Measurements from ENCODE around the gene PECR.

The PECR gene

GRCh38 chr2:216104691-216105090 is 23.1 kb upstream of the PECR start:
- Histone ChIP-seq H3K79me2 (ENCODE audit: low read length) (peaks cover 6% of the 10 kb centered on the region), H3K9me3 (ENCODE audit: insufficient read depth, low read length) (no peaks in the 10 kb centered on the region), H3K4me1 (ENCODE audit: low read length) (peaks cover 4% of the 10 kb centered on the region), H3K9ac (ENCODE audit: low read length) (no peak overlapping the region), H3K4me3 (ENCODE audit: low read length) (no peak overlapping the region), H3K4me2 (ENCODE audit: low read length) (no peak overlapping the region), H3K36me3 (replicated peaks; ENCODE audit: low read depth, low read length) (no peaks in the 10 kb centered on the region), H2AFZ (ENCODE audit: low read depth, low read length) (no peak overlapping the region), H4K20me1 (ENCODE audit: insufficient read depth, low read length) (no peaks in the 10 kb centered on the region), H3K27ac (ENCODE audit: low read length) (no peak overlapping the region), H3K27me3 (ENCODE audit: low read depth, low read length) (no peaks in the 10 kb centered on the region)
- TF ChIP-seq EZH2phosphoT487 (IDR thresholded peaks at IDR 0.05; ENCODE audit: low read depth) (no peak), CTCF (IDR thresholded peaks at IDR 0.05; ENCODE audit: low read depth, low read length) (no peak)

DNA sequence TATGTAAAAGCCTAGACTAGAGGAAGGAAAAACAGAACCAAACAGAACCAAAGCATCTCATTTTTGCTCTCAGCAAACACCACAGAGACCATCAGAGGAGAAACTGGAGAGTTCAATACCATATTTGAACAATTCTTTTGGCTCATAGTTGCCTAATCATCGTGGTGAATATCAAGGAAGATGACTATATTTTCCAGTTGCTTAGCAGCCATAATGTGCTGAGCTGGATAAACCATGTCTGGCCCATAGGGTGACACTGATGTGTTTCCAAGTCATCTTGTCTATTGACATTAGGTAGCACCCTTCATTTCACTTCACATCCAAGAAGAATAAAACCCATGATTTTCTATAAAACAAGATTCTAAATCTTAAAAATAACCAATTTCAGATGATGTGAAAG is 21.6 kb upstream of the PECR start:
- Histone ChIP-seq H3K9ac (ENCODE audit: low read length) (no peak overlapping the region), H3K79me2 (ENCODE audit: low read length) (no peaks in the 10 kb centered on the region), H3K4me3 (ENCODE audit: low read length) (no peak overlapping the region), H3K27ac (ENCODE audit: low read length) (no peak overlapping the region), H3K4me1 (ENCODE audit: low read length) (no peaks in the 10 kb centered on the region), H4K20me1 (ENCODE audit: insufficient read depth, low read length) (no peaks in the 10 kb centered on the region), H3K36me3 (replicated peaks; ENCODE audit: low read depth, low read length) (no peaks in the 10 kb centered on the region), H3K4me2 (ENCODE audit: low read length) (no peak overlapping the region), H3K27me3 (ENCODE audit: low read depth, low read length) (no peaks in the 10 kb centered on the region), H2AFZ (ENCODE audit: low read depth, low read length) (no peak overlapping the region), H3K9me3 (ENCODE audit: insufficient read depth, low read length) (no peaks in the 10 kb centered on the region)
- TF ChIP-seq CTCF (IDR thresholded peaks at IDR 0.05; ENCODE audit: low read depth, low read length) (no peak), EZH2phosphoT487 (IDR thresholded peaks at IDR 0.05; ENCODE audit: low read depth) (no peak)

- Histone ChIP-seq H3K9me3 (ENCODE audit: insufficient read depth, low read length) (no peaks in the 10 kb centered on the region), H3K79me2 (ENCODE audit: low read length) (no peaks in the 10 kb centered on the region), H2AFZ (ENCODE audit: low read depth, low read length) (no peak overlapping the region), H3K4me2 (ENCODE audit: low read length) (no peak overlapping the region), H3K4me3 (ENCODE audit: low read length) (no peak overlapping the region), H4K20me1 (ENCODE audit: insufficient read depth, low read length) (no peaks in the 10 kb centered on the region), H3K27ac (ENCODE audit: low read length) (no peak overlapping the region), H3K36me3 (replicated peaks; ENCODE audit: low read depth, low read length) (no peaks in the 10 kb centered on the region), H3K27me3 (ENCODE audit: low read depth, low read length) (no peaks in the 10 kb centered on the region), H3K4me1 (ENCODE audit: low read length) (no peaks in the 10 kb centered on the region), H3K9ac (ENCODE audit: low read length) (no peak overlapping the region)
- no peak for TF ChIP-seq EZH2phosphoT487 (IDR thresholded peaks at IDR 0.05; ENCODE audit: low read depth)
- no peak for TF ChIP-seq CTCF (IDR thresholded peaks at IDR 0.05; ENCODE audit: low read depth, low read length)
Measured at GRCh38 chr2:216101109-216101508, 19.5 kb upstream of the PECR start.

DNA sequence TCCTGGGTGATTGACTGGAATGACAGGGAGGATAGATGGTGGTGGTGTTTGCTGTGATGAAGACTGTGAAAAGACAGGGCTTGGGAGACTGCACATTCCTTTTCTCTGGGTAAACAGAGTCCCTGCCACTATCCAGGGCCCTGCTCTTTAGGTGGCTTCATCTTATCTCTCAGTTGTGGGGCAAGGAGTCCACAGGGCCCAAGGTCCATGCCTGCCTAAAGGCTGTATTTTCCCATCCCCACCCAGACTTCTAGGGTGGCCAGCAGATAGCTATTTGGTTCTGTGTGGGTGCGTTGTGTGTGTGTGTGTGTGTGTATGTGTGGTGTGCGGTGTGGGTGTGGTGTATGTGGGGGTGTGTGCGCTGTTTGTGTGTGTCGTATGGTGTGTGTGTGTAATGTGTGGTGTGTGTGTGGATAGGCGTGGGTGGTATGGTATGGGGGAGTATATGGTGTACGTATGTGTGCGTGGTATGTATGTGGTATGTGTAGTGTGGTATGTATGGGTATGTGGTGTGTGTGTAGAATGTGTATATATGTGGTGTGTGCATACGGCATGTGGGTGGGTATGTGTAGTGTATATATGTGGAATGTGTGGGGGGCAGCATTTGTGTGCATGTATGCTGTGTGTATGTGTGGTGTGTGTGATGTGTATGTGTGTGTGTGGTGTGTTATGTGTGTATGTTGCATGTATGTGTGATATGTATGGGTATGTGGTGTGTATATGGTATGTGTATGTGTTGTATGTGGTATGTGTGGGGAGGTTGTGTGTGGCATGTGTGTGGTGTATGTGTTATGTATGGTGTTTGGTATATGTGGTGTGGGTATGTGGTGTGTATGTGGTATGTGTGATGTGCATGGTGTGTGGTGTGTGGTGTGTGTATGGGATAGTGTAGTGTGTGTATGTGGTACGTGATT is 17.1 kb upstream of the PECR start:
- H4K20me1 ChIP-seq (ENCODE audit: insufficient read depth, low read length) = no peaks in the 10 kb centered on the region
- H3K4me1 ChIP-seq (ENCODE audit: low read length) = no peaks in the 10 kb centered on the region
- no peak overlapping the region for H3K9ac ChIP-seq (ENCODE audit: low read length)
- H3K27ac ChIP-seq (ENCODE audit: low read length) = no peak overlapping the region
- no peaks in the 10 kb centered on the region for H3K9me3 ChIP-seq (ENCODE audit: insufficient read depth, low read length)
- H3K4me3 ChIP-seq (ENCODE audit: low read length) = no peak overlapping the region
- H3K27me3 ChIP-seq (ENCODE audit: low read depth, low read length) = no peaks in the 10 kb centered on the region
- no peaks in the 10 kb centered on the region for H3K36me3 ChIP-seq (replicated peaks; ENCODE audit: low read depth, low read length)
- H3K4me2 ChIP-seq (ENCODE audit: low read length) = no peak overlapping the region
- TF ChIP-seq CTCF (IDR thresholded peaks at IDR 0.05; ENCODE audit: low read depth, low read length) (no peak), EZH2phosphoT487 (IDR thresholded peaks at IDR 0.05; ENCODE audit: low read depth) (no peak)
- H2AFZ ChIP-seq (ENCODE audit: low read depth, low read length) = no peak overlapping the region
- H3K79me2 ChIP-seq (ENCODE audit: low read length) = no peaks in the 10 kb centered on the region

Measured in OCI-LY3 (cell line).